ENCODE data around the gene SLK. TPM values are rescaled to one million over a fixed set of nuclear protein-coding genes. Genes with fewer than 3 reads are reported as not detected.

The SLK gene
- total RNA-seq, 6 experiments from 2014 or later = 7.9 to 16.3 (median 13.0) TPM

GRCh38 chr10:104077247-104077646, 110.3 kb downstream of the SLK start:
- intact Hi-C loops (cut with DNase I) = no loop called here

GRCh38 chr10:104077663-104078151, 110.8 kb downstream of the SLK start:
- TF ChIP-seq POLR2A (IDR thresholded peaks at IDR 0.05) (no peak), CTCF (IDR thresholded peaks at IDR 0.05) (no peak)
- H3K27ac ChIP-seq = no peak overlapping the region
- DNase-seq = no peak

More at GRCh38 chr10:104077247-104077646, 110.3 kb downstream of the SLK start:
- Histone ChIP-seq H3K27ac (no peak overlapping the region), H3K36me3 (no peaks in the 10 kb centered on the region), H3K4me1 (no peaks in the 10 kb centered on the region), H3K27me3 (no peaks in the 10 kb centered on the region), H3K4me3 (no peak overlapping the region), H3K9me3 (no peaks in the 10 kb centered on the region)
- no peak for TF ChIP-seq POLR2A (IDR thresholded peaks at IDR 0.05)
- no peak for TF ChIP-seq CTCF (IDR thresholded peaks at IDR 0.05)
- ATAC-seq (no peak), DNase-seq (no peak)
- WGBS (ENCODE audit: insufficient coverage, low coverage, low lambda C conversion rate, missing lambda C conversion rate) = 62% methylated on average over 3 of the region's 3 CpGs

More at GRCh38 chr10:104077663-104078151, 110.8 kb downstream of the SLK start:
- no peak for ATAC-seq
- H3K4me3 ChIP-seq = no peak overlapping the region
- 85% methylated on average over 3 of the region's 5 CpGs for WGBS (ENCODE audit: insufficient coverage, low coverage, low lambda C conversion rate, missing lambda C conversion rate)
- no peaks in the 10 kb centered on the region for H3K36me3 ChIP-seq
- no peaks in the 10 kb centered on the region for H3K4me1 ChIP-seq
- H3K9me3 ChIP-seq = no peaks in the 10 kb centered on the region
- intact Hi-C loops (cut with DNase I) = no loop called here
- no peaks in the 10 kb centered on the region for H3K27me3 ChIP-seq

MicroRNA genes within 50 kb of the gene (microRNA counts, 767-probe panel; counts per million panel counts)
- 237 counts per million for microRNA hsa-miR-936

Small RNAs within 50 kb of the gene (microRNA-seq; reads per million reads assigned to microRNA genes)
- 0 reads per million in 2 donors for gene MIR936

Small RNAs within 50 kb of the gene (small RNA-seq; reads per million reads assigned to genes)
- gene RN7SL524P = 0 reads per million in 2 experiments

Other genes with a start within 250 kb of the SLK start
- gene SH3PXD2A, start 111.6 kb upstream of the SLK start, total RNA-seq = 10 to 100 TPM in 3 of 6 experiments, 1 to 10 TPM in 3; 3.0 to 38.3 (median 10.0) TPM
- 10 to 100 TPM in 2 of 6 experiments, 1 to 10 TPM in 4; 6.1 to 13.3 (median 6.6) TPM for gene STN1, start 49.0 kb upstream of the SLK start, total RNA-seq
- under 1 TPM in 2 of 6 experiments, not detected in 4; 0.11 to 0.12 TPM for gene COL17A1, start 118.7 kb downstream of the SLK start, total RNA-seq
- gene SFR1, start 155.0 kb downstream of the SLK start, total RNA-seq = 1 to 10 TPM; 1.2 to 3.5 (median 1.7) TPM